Mesenteric fat pad (tissue), 1 donor: ENCODE results near the gene DCAF8L1. TPM values are rescaled to one million over a fixed set of nuclear protein-coding genes. Genes with fewer than 3 reads are reported as not detected.
"Not testable (repeated sequence)": the region's sequence is repeated elsewhere in the genome, so short reads cannot be mapped to it uniquely, and the experiment has no call there.

ENCODE experiments used
- DNase-seq: peaks from one replicate; pipeline ENCODE4 v3.0.0-alpha.2; 2020; ENCODE audit warnings: low spot score
- long read RNA-seq: library from polyadenylated mRNA; unstranded; transcript quantifications from one replicate; pipeline ENCODE4 v2.0.0, GENCODE V29; 2020
- total RNA-seq: library from RNA; stranded (reverse); fragmentation: NEBNext Ultra II Directional; extraction: Animal tissue kit (Norgen Biotek cat#: 25700); gene quantifications from one replicate; pipeline ENCODE4 v1.2.1, GENCODE V29; 2021
- donor health status: DM: yes; HTN: yes; CAD: no.

The DCAF8L1 gene
- total RNA-seq, result not detected
- long read RNA-seq, result 0 reads

GRCh38 chrX:27981349-27981748 lies at the start of gene DCAF8L1:
Gene DCAF8L1, minus strand, starts transcription at chrX:27981449. Its CDS starts 115 bp downstream, at chrX:27981334.
- no peak for DNase-seq

- DNase-seq, result no peak
Measured at GRCh38 chrX:28022371-28022770, 41.1 kb upstream of the DCAF8L1 start.

DNA sequence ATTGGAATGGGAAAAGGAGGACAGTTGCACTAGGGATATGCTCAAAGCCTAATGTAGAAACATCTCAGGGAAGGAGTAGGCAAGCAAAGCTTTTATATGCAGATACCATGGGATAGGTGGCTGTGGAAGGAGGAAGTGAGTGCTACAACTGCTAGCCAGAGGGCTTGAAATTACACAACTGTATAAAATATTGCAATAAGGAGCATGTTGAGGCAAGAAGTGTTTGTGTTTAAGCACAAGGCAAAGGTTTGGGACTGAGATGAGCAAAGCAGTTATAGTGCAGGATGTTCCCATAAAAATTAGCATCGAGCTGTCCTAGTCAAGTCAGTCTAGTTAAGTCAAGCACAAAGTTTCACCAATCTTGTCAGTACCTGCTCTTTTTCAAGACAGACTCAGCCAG lies 35.6 kb upstream of the DCAF8L1 start:
- DNase-seq, result no peak

- no peak for DNase-seq
Measured at GRCh38 chrX:28015993-28016392, 34.7 kb upstream of the DCAF8L1 start.

DNA sequence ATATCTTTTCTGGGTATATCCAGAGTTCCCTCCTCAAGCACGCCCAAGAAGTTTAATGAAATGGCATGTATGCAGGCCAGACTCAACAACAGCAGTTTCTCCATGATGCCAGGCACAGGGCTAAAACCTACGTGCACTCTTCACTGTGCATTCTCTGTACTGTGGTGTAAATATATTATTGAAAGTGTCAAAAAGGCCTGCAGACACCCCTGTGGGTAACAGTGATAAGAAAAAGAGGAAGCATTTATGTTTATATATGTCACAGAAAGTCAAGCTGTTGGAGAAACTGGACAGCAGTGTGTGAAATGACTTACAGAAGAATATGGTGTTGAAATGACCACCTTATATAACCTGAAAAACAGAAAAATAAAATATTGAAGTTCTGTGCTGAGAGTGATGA lies 29.6 kb upstream of the DCAF8L1 start:
- DNase-seq, result no peak

DNA sequence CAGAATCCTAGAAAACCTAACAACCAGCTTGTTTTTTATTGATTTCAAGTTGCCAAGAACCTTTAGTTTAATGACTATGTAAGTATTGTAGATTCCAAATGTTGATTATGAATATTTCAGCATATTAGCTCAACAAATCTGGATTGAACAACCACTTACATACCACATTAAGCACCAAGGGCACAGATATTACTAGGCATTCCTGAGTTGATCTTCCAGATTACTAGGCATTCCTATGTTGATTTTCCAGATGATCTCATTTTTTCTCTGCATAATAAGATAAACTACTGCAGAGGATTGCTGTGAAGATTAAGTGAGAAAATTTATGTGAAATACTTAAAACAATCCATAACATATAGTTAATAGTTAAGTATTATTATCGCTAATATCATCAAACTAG lies 17.4 kb upstream of the DCAF8L1 start:
- no peak for DNase-seq

DNA sequence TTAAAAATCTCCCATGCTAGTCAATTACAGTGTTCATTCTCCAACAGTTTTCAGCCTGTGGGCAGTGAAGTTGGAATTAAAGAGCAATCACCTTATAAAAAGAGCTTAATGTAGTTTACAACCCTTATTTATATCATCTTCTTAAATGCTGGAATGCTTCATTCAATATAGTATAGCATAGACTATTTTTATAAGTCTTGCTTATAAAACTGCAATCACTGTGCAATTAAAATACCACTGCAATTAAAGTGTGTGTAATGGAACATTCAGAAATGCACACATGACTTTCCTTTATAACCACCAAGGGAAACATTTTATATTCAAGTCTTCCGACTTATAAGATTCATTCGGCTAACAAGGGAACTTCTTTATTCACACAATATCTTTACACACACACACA lies 16.4 kb upstream of the DCAF8L1 start:
- no peak for DNase-seq

GRCh38 chrX:27996132-27996531 lies 14.9 kb upstream of the DCAF8L1 start:
- no peak for DNase-seq

- DNase-seq, result no peak
Measured at GRCh38 chrX:27995611-27996010, 14.4 kb upstream of the DCAF8L1 start.

DNA sequence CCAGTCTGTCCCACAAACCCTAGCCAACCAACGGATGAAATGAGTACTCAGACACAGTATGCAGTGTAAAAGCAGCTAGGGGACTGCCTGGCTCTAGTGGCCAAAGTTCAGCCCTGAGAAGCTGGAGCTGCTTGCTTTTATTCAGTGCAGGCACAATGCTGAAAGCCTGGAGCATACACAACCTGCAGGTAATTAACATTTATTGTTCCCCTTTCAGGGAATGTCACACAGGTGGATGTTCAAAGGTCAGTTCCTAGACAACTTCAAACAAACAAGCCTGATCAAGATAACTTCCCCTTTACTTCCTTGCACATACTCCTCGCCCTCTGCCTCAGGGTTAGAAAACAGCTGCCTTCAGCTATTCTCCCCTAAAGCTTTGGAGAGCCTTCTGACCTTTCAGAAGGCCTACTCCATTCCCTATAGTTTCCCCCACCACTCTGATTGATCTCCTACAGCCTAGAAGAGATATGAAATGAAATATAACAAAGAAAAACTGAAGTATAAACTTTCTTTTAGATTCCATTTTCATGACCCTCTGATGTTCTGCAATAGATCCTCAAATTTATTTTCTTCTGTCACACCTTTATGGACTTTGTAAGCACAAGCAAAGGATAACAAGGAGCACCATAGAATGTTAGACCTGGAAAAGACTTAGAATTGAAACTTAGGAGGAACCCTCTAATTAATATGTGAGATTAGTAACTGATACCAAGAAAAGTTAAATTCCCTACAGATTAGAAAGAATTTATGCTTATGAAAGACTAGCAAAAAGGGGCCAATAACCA lies 6.8 kb upstream of the DCAF8L1 start:
- no peak for DNase-seq

DNA sequence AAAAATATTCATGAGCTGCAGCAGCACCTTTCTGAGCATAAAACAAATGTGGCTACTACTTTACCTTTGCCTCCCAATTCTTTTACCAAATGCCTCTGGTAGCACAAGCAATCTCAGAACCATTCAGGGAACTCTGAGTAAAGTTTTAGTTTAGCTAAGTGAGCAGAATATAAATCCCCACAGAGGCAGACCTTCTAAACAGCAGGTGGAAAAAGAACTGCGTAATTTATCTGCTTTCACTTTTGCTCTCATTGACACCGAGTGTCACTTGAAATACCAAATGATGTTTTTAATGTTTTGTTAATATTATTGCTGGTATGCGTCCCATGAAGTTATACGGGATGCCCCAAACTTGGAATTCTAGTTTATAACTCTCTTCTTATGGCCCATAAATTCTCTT lies 4.3 kb downstream of the DCAF8L1 start:
- DNase-seq, result not testable (repeated sequence)

DNA sequence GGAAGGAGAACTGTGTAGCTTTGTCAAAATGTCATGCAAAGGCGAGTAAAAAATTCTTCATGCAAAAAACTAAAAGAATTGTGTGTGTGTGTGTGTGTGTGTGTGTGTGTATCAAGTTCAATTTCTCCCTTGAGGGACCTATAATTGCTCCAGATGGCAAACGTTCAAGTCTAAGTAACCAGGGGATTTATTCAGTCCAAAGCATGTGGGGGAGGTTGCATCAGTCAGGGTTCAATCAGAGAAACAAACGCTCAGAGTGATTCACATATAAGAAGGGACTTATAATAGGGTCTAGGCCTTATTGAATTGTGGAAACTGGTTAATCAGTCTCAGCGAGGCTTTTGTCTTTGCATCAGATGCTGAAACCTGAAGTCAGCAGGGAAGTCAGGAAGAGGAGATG lies 5.0 kb downstream of the DCAF8L1 start:
- DNase-seq, result no peak

- no peak for DNase-seq
Measured at GRCh38 chrX:27968878-27969277, 12.4 kb downstream of the DCAF8L1 start.

- DNase-seq, result no peak
Measured at GRCh38 chrX:27968352-27968751, 12.9 kb downstream of the DCAF8L1 start.

DNA sequence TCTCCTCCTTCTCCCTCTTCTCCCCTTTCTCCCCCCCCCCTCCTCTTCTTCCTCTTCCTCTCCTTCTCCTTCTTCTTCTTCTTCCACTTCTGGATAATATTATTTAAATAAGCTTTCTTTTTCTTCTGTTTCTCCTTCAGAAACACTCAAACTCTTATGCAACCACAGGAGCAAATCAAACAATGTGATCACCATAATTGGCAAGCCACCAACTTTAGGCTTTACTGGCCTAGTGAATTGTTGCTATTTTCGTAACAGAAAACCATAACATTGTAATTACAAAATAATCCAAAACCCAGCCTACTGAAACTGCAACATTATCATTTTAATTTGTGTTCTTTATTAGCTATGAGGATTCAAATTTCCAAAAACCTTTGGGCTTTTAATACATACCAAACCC lies 14.3 kb downstream of the DCAF8L1 start:
- no peak for DNase-seq

GRCh38 chrX:27966492-27966891 lies 14.8 kb downstream of the DCAF8L1 start:
- no peak for DNase-seq

DNA sequence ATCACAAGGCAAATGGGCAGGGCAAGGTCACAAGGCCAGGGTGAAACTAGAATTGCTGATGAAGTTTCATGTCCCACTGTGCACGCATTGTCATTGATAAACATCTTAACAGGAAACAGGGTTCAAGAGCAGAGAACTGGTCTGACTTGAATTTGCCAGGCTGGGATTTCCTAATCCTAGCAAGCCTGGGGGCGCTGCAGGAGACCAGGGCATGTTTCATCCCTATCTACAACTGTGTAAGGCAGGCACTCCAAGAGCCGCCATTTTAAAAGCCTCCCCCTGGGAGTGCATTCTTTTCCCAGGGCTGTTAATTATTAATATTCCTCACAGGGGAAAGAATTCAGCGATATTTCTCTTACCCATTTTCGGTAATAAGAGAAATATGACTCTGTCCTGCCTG lies 15.9 kb downstream of the DCAF8L1 start:
- not testable (repeated sequence) for DNase-seq

GRCh38 chrX:27964432-27964831 lies 16.8 kb downstream of the DCAF8L1 start:
- DNase-seq, result no peak

DNA sequence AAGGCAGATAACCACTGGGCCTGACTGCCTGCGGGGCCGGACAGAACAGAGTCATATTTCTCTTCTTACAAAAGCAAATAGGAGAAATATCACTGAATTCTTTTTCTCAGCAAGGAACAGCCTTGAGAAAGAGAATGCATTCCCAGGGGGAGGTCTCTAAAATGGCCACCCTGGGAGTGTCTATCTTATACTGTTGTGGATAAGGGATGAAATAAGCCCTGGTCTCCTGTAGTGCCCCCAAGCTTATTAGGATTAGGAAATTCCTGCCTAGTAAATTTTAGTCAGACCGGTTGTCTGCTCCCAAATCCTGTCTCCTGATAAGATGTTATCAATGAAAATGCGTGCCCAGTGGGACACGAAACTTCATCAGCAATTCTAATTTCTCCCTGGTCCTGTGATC lies 20.8 kb downstream of the DCAF8L1 start:
- not testable (repeated sequence) for DNase-seq

- no peak for DNase-seq
Measured at GRCh38 chrX:27953171-27953570, 28.1 kb downstream of the DCAF8L1 start.

DNA sequence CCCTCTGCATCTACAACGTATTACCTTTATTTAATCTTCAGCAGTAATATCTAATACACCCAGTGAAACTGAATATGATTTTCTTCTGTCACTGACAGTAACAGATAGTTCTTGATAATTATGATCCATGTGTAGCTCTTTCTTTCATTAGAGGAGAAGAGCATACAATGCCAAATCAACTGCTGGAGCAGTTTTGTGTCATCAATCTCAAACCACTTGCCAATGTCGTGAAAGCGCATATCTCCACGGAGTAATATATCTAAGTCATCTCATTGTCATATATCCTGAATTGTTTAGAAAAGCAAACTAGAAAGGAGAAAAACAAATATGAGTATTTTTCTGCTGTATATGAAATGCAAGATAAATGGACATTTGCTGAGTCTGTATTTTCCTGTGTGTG lies 47.9 kb downstream of the DCAF8L1 start:
- DNase-seq, result no peak
